T-helper 1 cell treated with Interleukin-12 subunit alpha and Interleukin-12 subunit beta and Interleukin-4 antibody, amounts not matched to agents 30 ng/mL and 1 ng/mL, for 36 hours (primary cell): ENCODE data around the gene SFRP5. TPM values are rescaled to one million over a fixed set of nuclear protein-coding genes. Genes with fewer than 3 reads are reported as not detected.

ENCODE experiments used
- intact Hi-C: fragments of 100-400 bp; cut with micrococcal nuclease; formaldehyde crosslinking; loops from one replicate; pipeline ENCODE4 v1.15.1; 2024
- total RNA-seq: library from RNA; stranded (reverse); gene quantifications from 2 replicates; pipeline ENCODE4 v1.2.3, GENCODE V29; 2022

Gene SFRP5
- total RNA-seq, 1 donor from 2014 or later, result not detected

DNA sequence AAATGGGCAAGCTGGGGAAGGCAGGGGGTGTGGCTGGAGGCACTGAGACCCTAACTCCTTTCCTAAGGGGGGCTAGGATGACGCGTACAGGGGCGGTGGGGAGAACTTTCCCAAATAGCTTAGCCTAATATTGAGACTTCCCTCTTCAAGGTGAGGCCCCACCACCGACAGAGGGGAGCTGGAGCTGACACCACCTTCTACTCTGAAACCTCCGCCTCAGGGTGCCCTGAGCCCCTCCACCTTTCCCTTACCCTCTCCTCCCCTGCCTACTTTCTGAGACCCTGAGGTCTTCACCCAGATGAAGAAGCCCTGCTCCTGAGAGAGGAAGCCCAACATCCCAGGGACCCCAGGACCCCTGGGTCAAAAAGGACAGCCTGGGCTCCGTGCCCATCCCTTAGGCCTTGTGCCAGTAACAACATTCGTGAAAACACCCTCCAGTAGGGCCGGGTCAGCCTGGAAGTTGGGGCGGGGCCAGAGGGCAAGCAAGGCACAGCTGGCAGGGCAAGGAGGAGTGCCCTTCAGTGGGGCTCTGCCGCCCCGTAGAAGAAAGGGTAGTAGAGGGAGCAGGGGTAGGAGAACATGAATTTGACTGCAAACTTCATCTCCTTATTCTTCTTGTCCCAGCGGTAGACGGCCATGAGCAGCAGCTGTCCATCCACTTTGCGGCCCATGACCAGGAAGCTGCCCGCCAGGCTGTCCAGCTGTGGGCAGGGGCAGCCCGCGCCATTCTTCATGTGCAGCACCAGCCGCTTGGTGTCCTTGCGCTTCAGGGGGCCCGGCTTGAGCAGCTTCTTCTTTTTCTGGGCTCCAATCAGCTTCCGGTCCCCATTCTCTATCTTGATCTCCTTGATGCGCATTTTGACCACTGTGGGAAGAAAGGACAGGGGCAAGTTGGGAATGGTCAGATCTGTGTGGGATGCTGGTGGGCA lies 4.5 kb downstream of the SFRP5 start:
- intact Hi-C loops, result no loop called here

DNA sequence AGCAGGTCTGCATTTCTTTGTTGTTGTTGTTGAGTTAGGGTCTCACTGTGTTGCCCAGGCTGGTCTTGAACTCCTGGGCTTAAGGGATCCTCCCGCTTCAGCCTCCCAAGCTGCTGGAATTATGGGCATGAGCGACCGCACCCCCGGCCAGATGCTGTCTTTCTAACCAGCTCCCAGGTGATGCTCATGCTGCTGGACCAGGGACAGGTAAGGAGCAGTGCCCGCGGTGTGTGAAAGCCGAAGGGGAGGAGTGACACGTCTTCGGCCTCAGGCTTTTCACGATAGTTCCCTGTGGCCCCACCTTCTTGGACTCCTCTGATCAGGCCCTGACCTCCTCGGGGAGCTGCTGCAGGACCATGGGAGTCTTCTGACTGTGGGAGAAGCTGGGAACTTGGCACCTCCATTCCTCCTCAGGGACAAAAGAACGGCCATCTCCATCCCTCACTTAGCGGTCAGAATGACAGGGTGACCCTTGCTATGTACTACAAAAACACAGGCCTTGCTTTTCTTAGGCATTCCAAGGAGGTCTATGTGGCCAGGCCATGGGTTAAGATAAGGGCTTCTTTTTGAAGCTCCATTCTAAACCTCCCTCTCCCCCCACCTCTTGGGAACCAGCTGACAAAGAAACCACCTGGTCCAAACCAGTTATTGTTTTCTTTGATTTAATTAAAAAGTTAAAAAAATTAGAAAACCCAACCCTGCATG lies 5.5 kb downstream of the SFRP5 start:
- intact Hi-C loops, result no loop called here

DNA sequence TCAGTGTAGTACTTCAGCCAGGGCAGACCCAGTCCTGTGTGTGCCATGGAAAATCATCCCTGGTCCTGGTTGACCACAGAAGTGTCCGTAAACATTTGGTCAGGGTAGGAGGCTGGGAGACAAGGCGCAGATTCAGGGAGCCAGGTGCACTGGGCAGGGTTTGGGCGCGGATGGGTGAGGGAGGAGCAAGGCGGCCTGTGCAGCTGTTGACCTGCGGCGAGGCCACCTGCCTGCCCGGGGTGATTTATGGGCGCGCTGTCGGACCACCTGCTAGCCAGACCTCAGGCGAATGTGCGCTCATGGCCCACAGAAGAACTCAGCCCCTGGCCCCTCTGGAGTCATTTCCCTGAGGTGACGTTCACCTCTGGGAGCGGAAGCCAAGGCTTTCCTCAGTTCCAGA lies 6.6 kb downstream of the SFRP5 start:
- intact Hi-C loops, result no loop called here

DNA sequence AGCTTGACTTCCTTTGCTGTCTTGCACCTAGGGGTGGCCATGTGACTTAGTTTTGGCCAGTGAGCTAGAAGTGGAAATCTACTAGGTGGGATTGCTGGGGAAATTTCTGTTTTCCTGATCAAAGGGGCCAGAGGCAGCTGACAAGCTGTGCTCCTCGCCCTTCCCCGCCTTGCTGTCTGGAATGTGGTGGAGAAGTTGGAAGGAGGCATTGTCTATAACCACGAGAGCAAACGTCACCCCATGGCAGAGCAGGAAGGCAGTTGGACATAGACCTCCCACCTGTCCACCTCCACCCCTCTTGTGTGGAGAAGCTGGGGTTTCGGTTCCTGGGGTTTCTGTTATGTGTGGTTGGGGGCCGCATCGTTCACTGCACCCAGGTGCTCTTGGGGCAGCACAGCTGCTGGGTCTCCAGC lies 7.3 kb downstream of the SFRP5 start:
- intact Hi-C loops, result no loop called here

DNA sequence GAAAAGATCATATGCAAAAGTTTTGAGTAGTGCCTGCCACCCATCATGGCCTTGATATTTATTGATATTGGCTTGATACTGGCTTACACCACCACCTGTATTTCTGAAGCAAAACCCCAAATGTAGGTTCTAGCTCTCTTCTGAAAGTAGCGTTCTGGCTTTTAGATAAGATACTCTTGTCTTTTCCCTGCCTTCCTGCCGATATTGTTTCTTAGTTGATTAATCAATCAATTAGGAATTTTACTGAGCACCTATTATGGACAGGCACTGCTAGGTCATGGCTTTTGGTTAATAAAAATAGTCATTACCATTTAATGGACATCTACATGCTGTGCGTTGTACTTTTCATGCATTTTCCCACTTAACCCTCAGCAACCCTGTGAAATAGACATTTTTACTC lies 7.9 kb downstream of the SFRP5 start:
- intact Hi-C loops, result no loop called here

DNA sequence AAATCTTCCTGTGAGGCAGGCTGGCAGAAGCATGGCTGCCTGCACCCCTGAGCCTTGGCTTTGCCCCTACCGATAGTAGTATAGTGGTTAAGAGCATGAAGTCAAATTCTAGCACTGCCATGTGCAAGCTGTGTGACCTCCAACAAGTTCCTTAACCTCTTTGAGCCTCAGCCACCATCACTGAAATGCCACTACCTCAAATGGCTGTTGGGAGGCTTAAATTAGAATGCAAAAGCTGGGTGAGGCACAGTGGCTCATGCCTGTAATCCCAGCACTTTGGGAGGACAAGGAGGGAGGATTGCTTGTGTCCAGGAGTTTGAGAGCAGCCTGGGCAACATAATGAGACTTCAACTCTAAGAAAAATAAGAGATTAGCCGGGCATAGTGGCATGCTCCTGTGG lies 8.4 kb downstream of the SFRP5 start:
- intact Hi-C loops, result no loop called here

DNA sequence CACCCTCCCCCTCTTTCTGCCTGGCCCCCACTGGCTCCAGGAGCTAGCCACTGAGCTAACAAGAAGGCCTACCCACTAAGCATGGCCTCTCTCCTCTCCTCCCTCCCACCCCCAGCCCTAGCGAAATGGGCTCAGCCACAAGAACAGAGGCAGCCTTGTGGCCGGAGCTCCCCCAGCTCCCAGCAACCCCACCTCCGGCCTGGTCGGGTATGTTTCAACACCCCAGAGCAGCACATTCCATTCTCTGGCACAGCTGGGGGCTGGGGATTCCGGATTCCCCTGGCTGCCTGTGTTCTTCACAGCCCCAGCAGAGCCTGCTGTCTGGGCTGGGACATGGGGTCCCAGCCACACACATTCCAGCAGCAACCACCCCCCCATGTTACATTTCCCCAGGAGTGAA lies 9.0 kb downstream of the SFRP5 start:
- intact Hi-C loops, result no loop called here

DNA sequence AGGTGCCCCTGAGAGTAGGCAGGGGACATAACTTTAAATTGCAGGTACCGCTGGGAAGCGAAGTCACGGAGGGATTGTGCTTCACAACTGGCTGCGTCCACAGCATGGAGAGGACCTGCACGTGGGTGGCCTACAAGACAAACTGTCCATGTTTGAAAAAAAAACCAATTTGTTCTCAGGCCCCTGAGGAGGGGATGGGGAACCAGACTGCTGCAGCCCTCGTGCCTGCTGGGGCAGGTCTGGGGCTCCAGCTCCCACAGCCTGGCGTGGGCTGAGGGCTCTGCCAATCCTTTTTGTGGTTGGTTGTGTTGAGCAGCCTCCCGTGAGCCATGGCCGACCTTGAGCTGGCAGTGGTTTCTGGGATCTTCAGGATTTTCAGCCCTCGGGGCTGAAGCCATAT lies 9.7 kb downstream of the SFRP5 start:
- intact Hi-C loops, result no loop called here

DNA sequence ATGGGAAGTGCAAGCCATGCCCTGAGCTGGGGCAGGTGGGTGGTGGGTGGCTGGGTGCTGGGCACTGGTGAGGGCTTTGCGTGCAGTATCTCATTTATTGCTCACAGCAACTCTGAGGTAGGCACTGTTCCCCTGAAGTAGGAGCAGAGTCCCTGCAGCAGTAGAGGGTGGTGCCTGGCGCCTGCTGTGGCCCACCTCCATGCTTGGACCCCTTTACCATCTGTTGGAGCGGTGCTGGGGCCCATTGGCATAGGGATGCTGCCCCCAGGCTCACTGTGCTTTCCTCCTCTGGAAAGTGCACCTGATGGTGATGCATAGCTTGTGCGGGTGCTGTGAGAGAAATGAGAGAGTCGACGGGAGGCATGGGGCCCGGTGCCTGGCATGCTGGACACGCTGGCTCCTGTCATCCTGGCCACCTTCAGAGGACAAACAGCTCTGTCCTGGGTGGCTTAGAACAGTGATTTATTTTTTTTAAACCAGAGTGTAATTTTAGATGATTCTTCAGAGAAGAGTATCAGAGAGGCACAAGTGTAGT lies 10.4 kb downstream of the SFRP5 start:
- intact Hi-C loops, result no loop called here

DNA sequence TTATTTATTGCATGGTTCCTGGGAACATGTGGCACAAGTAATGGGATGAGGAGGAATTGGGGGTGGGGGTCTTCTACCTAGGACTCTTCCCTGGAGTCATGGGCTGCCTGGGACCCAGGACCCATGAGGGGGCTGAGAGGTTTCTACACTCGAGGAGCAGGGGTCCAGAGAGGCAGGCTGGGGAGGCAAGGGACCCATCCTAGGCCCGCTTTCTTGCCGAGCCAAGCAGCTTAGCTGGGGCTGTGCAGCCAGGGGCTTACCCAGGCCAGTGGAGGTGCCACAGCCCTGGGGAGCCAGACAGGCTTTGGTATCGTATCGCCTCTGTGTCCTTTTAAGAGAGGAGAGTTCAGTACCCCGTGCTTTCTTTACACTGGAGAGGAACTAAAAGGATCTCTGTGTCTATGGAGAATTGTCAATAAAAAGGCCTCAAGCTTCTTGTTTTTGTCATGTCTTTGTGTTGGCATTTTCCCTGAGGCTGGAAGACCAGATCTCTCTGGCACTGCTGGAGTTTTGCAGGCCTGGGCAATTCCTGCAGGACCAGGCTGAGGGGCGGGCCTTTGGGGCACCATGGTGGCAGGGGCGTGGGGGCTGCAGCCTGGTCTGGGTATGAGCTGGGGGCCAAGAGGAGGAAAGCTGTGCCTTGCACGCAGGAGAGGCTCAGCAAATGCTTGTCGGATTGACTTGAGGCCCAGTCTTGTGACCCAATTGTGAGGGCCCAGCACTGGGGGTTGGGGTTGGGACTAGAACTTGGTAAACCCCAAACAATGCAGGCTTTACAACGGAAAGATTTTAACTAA lies 11.1 kb downstream of the SFRP5 start:
- intact Hi-C loops, result no loop called here

DNA sequence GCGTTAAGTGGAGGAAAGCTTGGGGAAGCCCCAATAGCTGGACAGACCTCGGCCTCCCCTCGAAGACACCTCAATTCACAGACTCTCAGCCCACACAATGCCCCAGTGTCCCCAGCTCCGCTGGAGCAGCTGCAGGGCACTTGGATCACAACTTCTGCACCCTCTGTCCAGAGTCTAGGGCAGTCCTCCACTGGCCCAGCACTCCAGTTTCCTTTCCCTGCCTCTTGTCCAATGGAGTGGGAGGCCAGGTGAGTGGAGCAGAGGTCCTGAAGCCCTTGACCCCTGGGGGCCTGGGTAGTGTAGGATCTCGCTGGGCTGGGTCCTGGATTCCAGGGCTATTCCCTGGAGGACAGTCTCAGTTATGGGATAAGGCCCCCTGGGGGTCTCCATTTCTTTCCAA lies 11.9 kb downstream of the SFRP5 start:
- intact Hi-C loops, result loop anchor here (1.0 to 5.0 kb wide), 2 partner anchors 109 to 267 kb away; no protein-coding TSS in a partner anchor

DNA sequence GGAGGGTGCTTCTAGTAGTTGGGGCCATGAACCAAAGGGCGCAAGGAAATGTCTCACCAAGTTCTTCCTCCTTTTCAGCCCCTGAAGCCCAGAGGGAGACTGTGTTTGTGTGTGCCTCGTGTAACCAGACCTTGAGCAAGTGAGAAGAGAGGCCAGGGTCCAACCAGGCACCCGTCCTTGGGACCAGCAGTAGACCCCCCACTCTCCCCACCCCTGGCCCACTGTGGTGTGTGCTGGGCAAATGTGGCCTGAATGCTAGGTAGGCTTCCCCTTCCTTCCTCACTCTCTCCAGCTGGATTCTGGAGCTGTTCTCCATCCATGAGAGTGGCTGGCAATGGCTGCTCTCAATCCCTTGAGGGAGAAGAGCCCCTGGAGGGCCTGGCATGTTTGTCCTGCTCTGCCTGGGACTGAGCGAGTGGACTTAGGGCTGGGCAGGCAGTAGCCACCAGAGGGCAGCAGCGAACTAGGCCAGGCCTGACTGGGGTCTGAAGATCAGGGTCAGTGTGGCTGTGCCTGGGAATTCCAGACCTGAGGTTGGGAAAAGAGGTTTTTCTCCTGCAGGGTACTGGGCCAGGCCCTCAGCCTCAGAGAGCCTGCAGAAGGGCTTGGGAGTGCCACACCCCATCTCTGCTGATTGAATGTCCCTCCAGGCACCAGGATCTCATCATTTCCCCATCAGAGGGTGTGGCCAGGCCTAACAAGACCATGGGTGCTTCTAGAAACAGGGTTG lies 12.5 kb downstream of the SFRP5 start:
- intact Hi-C loops, result loop anchor here (1.0 to 5.0 kb wide), 2 partner anchors 110 to 268 kb away; no protein-coding TSS in a partner anchor

DNA sequence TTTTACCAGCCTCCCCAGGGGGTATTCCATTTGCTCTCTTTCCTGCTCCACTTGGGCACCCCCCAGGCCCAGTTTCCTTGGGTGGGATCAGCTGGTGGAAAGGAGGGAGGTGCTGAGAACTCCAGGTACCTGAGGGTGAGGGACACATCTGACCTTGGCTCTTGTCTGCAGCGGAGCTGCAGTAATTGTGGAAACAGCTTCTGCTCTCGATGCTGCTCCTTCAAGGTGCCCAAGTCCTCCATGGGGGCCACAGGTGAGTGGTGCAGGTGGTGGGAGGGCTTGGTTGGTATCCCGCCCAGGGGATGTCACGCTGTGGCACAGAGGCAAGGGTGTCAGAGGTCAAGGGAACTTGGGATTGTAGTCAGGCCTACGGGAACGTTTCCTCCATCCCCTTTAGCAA lies 14.3 kb downstream of the SFRP5 start:
- intact Hi-C loops, result loop anchor here (5.0 kb wide), 1 partner anchor 270 kb away; no protein-coding TSS in a partner anchor

DNA sequence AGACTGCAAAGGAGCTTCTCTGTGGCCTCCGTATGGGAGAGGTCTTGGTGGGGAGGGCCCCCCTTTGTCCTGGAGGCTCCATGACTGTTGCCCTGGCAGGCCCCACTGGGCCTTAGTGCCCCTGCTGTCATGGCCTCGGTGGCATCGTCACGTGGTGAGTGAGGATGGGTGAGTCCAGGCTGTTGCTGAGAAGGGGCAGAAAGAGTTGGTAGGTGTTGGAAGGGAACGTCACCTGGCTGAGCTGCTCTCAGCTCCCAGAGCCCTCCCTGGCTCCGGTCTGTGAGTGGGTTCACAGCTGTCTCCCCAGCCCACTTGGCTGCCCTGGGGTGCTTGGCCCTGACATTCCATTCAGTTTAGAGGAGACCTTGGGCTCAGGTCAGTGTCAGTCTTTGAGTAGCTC lies 16.1 kb downstream of the SFRP5 start:
- intact Hi-C loops, result loop anchor here (5.0 kb wide), 1 partner anchor 272 kb away; no protein-coding TSS in a partner anchor

DNA sequence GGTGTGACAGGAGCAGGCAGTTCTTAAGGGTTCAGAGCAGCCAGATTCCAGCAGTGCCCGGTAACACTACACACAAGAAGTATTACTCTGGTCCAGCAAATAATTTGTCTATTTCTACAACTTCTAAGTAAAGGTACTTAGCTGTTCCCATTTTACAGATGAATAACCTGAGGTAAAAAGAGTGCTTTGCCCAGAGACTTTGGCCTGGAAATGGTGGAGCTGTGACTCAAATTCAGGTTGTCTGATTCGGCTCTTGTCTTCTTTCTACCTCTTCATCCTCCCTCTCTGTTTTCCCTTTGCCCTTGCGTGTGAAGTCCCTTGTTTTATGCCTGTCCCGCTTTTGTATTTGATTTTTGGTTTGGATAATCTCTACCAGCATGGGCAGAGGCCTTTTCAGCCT lies 17.1 kb downstream of the SFRP5 start:
- intact Hi-C loops, result loop anchor here (5.0 kb wide), 1 partner anchor 273 kb away; no protein-coding TSS in a partner anchor

DNA sequence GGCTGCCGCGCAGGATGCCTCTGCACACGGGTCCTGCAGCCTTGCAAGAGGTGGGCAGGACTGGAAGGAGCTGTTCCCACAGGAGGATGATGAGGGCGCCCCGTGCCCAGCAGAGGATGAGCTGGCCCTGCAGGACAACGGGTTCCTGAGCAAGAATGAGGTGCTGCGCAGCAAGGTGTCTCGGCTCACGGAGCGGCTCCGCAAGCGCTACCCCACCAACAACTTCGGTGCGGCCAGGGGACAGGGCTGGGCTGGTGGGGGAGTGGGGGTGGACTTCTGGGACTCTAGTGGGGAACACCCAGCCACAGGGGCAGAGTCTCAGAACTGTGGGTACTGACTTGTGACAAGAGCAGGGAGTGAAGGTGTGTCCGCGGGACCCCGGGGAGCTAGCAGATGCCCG lies 18.8 kb downstream of the SFRP5 start:
- intact Hi-C loops, result no loop called here

DNA sequence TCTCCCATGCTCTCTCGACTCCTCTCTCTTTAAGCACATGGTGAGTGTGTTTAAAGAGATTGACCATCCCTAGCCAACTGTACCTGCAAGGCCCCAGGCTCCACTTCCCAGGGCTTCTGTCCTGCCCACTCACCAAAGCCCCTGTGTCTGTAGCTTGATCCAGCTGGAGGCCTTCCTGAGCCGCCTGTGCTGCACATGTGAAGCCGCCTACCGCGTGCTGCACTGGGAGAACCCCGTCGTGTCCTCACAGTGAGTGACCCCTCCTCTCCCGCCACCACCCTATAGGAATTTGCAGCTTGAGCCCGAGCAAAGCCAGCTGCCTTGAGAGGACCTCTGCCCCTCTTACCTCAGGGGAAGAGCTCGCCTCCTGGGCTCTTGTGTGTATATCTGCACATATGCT lies 23.7 kb downstream of the SFRP5 start:
- intact Hi-C loops, result no loop called here

DNA sequence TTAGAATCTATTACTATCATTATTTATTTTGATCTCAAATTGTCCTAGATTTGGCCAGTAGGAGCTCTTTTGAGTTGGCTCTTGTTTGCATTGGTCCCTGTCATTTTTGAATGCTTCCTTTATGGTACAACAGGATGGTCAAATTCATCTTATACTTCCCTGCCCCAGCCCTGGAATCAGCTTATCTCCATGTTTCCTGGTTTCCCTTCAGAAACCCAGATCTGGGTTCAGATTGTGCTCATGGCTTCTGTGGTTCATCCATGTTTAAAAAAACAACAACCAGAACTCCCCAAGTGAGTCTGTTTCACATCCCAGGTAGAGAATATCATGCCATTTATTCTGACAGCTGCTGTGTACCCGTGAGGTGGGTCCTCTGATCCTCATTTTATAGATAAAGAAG lies 24.2 kb downstream of the SFRP5 start:
- intact Hi-C loops, result no loop called here

DNA sequence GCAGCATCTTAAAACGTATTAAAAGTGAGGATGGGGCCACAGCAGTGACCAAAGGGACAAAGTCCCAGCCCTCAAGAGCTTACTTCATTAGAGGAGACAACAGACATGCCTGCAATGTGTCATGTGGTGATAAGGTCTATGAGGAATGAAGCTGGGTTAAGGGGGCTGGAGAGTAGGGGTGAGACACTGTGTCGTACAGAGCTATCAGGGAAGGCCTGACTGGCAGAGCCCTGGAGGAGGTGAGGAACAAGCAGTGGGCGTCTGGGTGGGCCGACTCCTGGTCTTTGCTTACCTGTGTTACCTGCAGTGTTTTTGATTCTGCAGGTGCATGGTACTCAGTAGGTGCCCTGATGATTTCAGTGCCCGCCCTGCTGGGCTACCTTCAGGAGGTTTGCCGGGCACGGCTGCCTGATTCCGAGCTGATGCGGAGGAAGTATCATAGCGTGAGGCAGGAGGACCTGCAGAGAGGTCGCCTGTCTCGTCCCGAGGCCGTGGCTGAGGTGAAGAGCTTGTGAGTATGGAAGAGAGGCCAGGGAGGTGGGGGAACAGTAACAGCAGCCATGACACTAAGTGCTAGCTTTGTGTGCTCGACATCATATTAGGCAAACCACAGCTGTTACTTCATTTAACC lies 27.3 kb downstream of the SFRP5 start:
- intact Hi-C loops, result no loop called here
